DND-41 (cell line): ENCODE data around the gene RUNX1.

Experiments
- ATAC-seq: fragments of 200-7000 bp; cut with Tn5 transposase; 3 replicates; pipeline ENCODE4 v1.9.1; 2021; ENCODE audit warnings: low read depth; ENCODE audit not compliant: insufficient read depth
- DNase-seq: peaks from one replicate; pipeline ENCODE4 v3.0.0-alpha.2; 2020
- H2AFZ ChIP-seq: 2 replicates; pipeline ENCODE4 v1.6.0; 2012; ENCODE audit warnings: low read depth, low read length
- H3K27ac ChIP-seq: 2 replicates; pipeline ENCODE4 v1.5.1; 2012; ENCODE audit warnings: low read length, inconsistent platforms
- H3K27me3 ChIP-seq: fragments of 200-600 bp; sonication (generic); 2 replicates; pipeline ENCODE4 v1.6.0; 2012; ENCODE audit warnings: low read length, mild to moderate bottlenecking, inconsistent platforms; ENCODE audit not compliant: insufficient read depth, poor library complexity
- H3K36me3 ChIP-seq: 2 replicates; pipeline ENCODE4 v1.5.1; 2012; ENCODE audit warnings: low read length, inconsistent platforms; ENCODE audit not compliant: insufficient read depth
- H3K4me1 ChIP-seq: 2 replicates; pipeline ENCODE4 v1.5.1; 2012; ENCODE audit warnings: mild to moderate bottlenecking, low read length; ENCODE audit not compliant: insufficient read depth
- H3K4me2 ChIP-seq: 2 replicates; pipeline ENCODE4 v1.6.0; 2012; ENCODE audit warnings: mild to moderate bottlenecking, moderate library complexity, low read length, inconsistent platforms; ENCODE audit not compliant: insufficient read depth
- H3K4me3 ChIP-seq, 2 experiments: fragments of 200-600 bp in 1 of 2; shearing (Covaris generic) in 1 of 2; 2 replicates each; pipeline ENCODE4 v1.5.1; 2012 to 2016; ENCODE audit warnings: inconsistent platforms in 2 of 2, low read length in 2 of 2, mild to moderate bottlenecking in 2 of 2, low read depth in 1 of 2, moderate library complexity in 1 of 2
- H3K79me2 ChIP-seq: 2 replicates; pipeline ENCODE4 v1.6.0; 2012; ENCODE audit warnings: low read length, inconsistent platforms; ENCODE audit not compliant: insufficient read depth
- H3K9ac ChIP-seq: 2 replicates; pipeline ENCODE4 v1.6.0; 2012; ENCODE audit warnings: low read depth, mild to moderate bottlenecking, inconsistent platforms, low read length, moderate library complexity
- H3K9me3 ChIP-seq: 2 replicates; pipeline ENCODE4 v1.5.1; 2012; ENCODE audit warnings: low read length, moderate library complexity, mild to moderate bottlenecking, inconsistent platforms; ENCODE audit not compliant: insufficient read depth, severe bottlenecking
- H4K20me1 ChIP-seq: 2 replicates; pipeline ENCODE4 v1.6.0; 2012; ENCODE audit warnings: low read length; ENCODE audit not compliant: insufficient read depth
- CTCF ChIP-seq: IDR thresholded peaks from 2 replicates; pipeline ENCODE4 v1.5.1; 2012; ENCODE audit warnings: borderline replicate concordance, low read length, moderate library complexity, mild to moderate bottlenecking; ENCODE audit not compliant: poor library complexity, severe bottlenecking; ENCODE audit errors: extremely low read depth
- EZH2 ChIP-seq: IDR thresholded peaks from 3 replicates; pipeline ENCODE4 v1.6.1; 2012; ENCODE audit warnings: borderline replicate concordance, low read depth, mild to moderate bottlenecking, moderate library complexity, low read length, inconsistent platforms; ENCODE audit not compliant: severe bottlenecking

The RUNX1 gene

GRCh38 chr21:34991366-34991957 is 57.6 kb downstream of the RUNX1 start:
- peaks cover 100% of the 10 kb centered on the region for H3K79me2 ChIP-seq
- H3K9me3 ChIP-seq = no peaks in the 10 kb centered on the region
- H2AFZ ChIP-seq = no peak overlapping the region
- H4K20me1 ChIP-seq = peaks cover 86% of the 10 kb centered on the region
- H3K27me3 ChIP-seq = no peaks in the 10 kb centered on the region
- peaks cover 56% of the 10 kb centered on the region for H3K4me1 ChIP-seq
- no peak for ATAC-seq
- H3K36me3 ChIP-seq = peaks cover 83% of the 10 kb centered on the region
- H3K9ac ChIP-seq = no peak overlapping the region
- DNase-seq = no peak
- no peak for TF ChIP-seq CTCF
- TF ChIP-seq EZH2 = no peak
- no peak overlapping the region for H3K4me3 ChIP-seq
- H3K27ac ChIP-seq = peak overlapping the region; percentile 53; the same call in 1 of the 2 replicates
- H3K4me2 ChIP-seq = no peak overlapping the region

GRCh38 chr21:34990842-34991241 is 58.3 kb downstream of the RUNX1 start:
- H3K9me3 ChIP-seq = no peaks in the 10 kb centered on the region
- no peak for TF ChIP-seq EZH2
- no peak for TF ChIP-seq CTCF
- H3K27me3 ChIP-seq = no peaks in the 10 kb centered on the region
- H4K20me1 ChIP-seq = peaks cover 86% of the 10 kb centered on the region
- H2AFZ ChIP-seq = no peak overlapping the region
- H3K4me3 ChIP-seq = no peak overlapping the region
- no peak overlapping the region for H3K9ac ChIP-seq
- peak overlapping the region; percentile 33 for H3K27ac ChIP-seq
- H3K4me2 ChIP-seq = no peak overlapping the region
- DNase-seq (no peak), ATAC-seq (no peak)
- peaks cover 83% of the 10 kb centered on the region for H3K36me3 ChIP-seq
- H3K79me2 ChIP-seq = peaks cover 100% of the 10 kb centered on the region
- peaks cover 63% of the 10 kb centered on the region for H3K4me1 ChIP-seq

GRCh38 chr21:34989337-34990151 is 59.6 kb downstream of the RUNX1 start:
- H3K4me1 ChIP-seq = peaks cover 76% of the 10 kb centered on the region
- no peak overlapping the region for H3K4me3 ChIP-seq
- TF ChIP-seq CTCF (no peak), EZH2 (no peak)
- H3K36me3 ChIP-seq = peaks cover 85% of the 10 kb centered on the region
- ATAC-seq (no peak), DNase-seq (no peak)
- peaks cover 100% of the 10 kb centered on the region for H3K79me2 ChIP-seq
- H2AFZ ChIP-seq = no peak overlapping the region
- H3K4me2 ChIP-seq = no peak overlapping the region
- H3K27me3 ChIP-seq = no peaks in the 10 kb centered on the region
- H3K9ac ChIP-seq = no peak overlapping the region
- H3K27ac ChIP-seq = peak overlapping the region; percentile 44
- H3K9me3 ChIP-seq = no peaks in the 10 kb centered on the region
- H4K20me1 ChIP-seq = peaks cover 85% of the 10 kb centered on the region
